Measurements from ENCODE around the gene CYP51A1. TPM values are rescaled to one million over a fixed set of nuclear protein-coding genes. Genes with fewer than 3 reads are reported as not detected.

Gene CYP51A1
- total RNA-seq, 1 donor from 2014 or later = 83.9 TPM

GRCh38 chr7:92155108-92155739 lies 20.9 kb upstream of the CYP51A1 start:
- Mint-ChIP-seq H3K4me3 (ENCODE audit: unreplicated experiment) (no peak overlapping the region), H3K4me1 (ENCODE audit: low read depth, unreplicated experiment) (peaks cover 8% of the 10 kb centered on the region), H3K36me3 (ENCODE audit: low read depth, unreplicated experiment) (no peaks in the 10 kb centered on the region), H3K27ac (ENCODE audit: unreplicated experiment) (no peak overlapping the region), H3K27me3 (ENCODE audit: low read depth, unreplicated experiment) (no peaks in the 10 kb centered on the region), H3K9me3 (ENCODE audit: unreplicated experiment) (no peaks in the 10 kb centered on the region)
- no peak for DNase-seq (ENCODE audit: low read depth)
- Histone ChIP-seq H3K4me1 (ENCODE audit: insufficient read depth, low read length) (peaks cover 10% of the 10 kb centered on the region), H4K20me1 (ENCODE audit: insufficient read depth, low read length) (no peaks in the 10 kb centered on the region), H3K79me2 (ENCODE audit: insufficient read depth, low read length) (no peaks in the 10 kb centered on the region), H3K9ac (ENCODE audit: low read length) (no peak overlapping the region), H3K9me3 (ENCODE audit: insufficient read depth, low read depth, low read length) (no peaks in the 10 kb centered on the region), H3K4me3 (ENCODE audit: insufficient read depth, low read depth, low read length) (no peak overlapping the region), H3K36me3 (ENCODE audit: insufficient read depth, low read length) (no peaks in the 10 kb centered on the region), H3K27ac (ENCODE audit: low read depth, low read length) (no peak overlapping the region), H3K4me2 (ENCODE audit: low read length) (no peak overlapping the region), H3K27me3 (ENCODE audit: insufficient read depth, low read length) (no peaks in the 10 kb centered on the region), H2AFZ (ENCODE audit: low read depth, low read length) (no peak overlapping the region)
- TF ChIP-seq EZH2 (IDR thresholded peaks at IDR 0.05; ENCODE audit: insufficient read depth, low read length) (no peak), CTCF (IDR thresholded peaks at IDR 0.05; ENCODE audit: insufficient read depth, low read depth, low read length) (no peak)
- FAIRE-seq = no peak

GRCh38 chr7:92150450-92151017 lies 16.3 kb upstream of the CYP51A1 start:
- no peaks in the 10 kb centered on the region for H3K27me3 Mint-ChIP-seq (ENCODE audit: low read depth, unreplicated experiment)
- no peaks in the 10 kb centered on the region for H3K9me3 Mint-ChIP-seq (ENCODE audit: unreplicated experiment)

More at GRCh38 chr7:92150450-92151017, 16.3 kb upstream of the CYP51A1 start:
- Mint-ChIP-seq H3K27ac (ENCODE audit: unreplicated experiment) (no peak overlapping the region), H3K4me1 (ENCODE audit: low read depth, unreplicated experiment) (no peaks in the 10 kb centered on the region), H3K4me3 (ENCODE audit: unreplicated experiment) (no peak overlapping the region), H3K36me3 (ENCODE audit: low read depth, unreplicated experiment) (no peaks in the 10 kb centered on the region)
- Histone ChIP-seq H2AFZ (ENCODE audit: low read depth, low read length) (no peak overlapping the region), H3K36me3 (ENCODE audit: insufficient read depth, low read length) (no peaks in the 10 kb centered on the region), H3K79me2 (ENCODE audit: insufficient read depth, low read length) (no peaks in the 10 kb centered on the region), H3K4me1 (ENCODE audit: insufficient read depth, low read length) (no peaks in the 10 kb centered on the region), H3K27me3 (ENCODE audit: insufficient read depth, low read length) (no peaks in the 10 kb centered on the region), H3K4me2 (ENCODE audit: low read length) (no peak overlapping the region), H4K20me1 (ENCODE audit: insufficient read depth, low read length) (no peaks in the 10 kb centered on the region), H3K9ac (ENCODE audit: low read length) (no peak overlapping the region), H3K27ac (ENCODE audit: low read depth, low read length) (no peak overlapping the region), H3K9me3 (ENCODE audit: insufficient read depth, low read depth, low read length) (no peaks in the 10 kb centered on the region), H3K4me3 (ENCODE audit: insufficient read depth, low read depth, low read length) (no peak overlapping the region)
- TF ChIP-seq CTCF (IDR thresholded peaks at IDR 0.05; ENCODE audit: insufficient read depth, low read depth, low read length) (no peak), EZH2 (IDR thresholded peaks at IDR 0.05; ENCODE audit: insufficient read depth, low read length) (no peak)
- DNase-seq (ENCODE audit: low read depth) (no peak), FAIRE-seq (no peak)

All from astrocyte (in vitro differentiated cells and primary cell).